HG02870 (cell line): ENCODE results near the gene BSND.
"Not testable (repeated sequence)": the region's sequence is repeated elsewhere in the genome, so short reads cannot be mapped to it uniquely, and the experiment has no call there.

Experiments
- ATAC-seq: cut with Tn5 transposase; IDR thresholded peaks from one replicate; pipeline ENCODE4 v1.9.1; 2021; ENCODE audit warnings: mild to moderate bottlenecking, moderate library complexity; ENCODE audit not compliant: unreplicated experiment

Gene BSND

GRCh38 chr1:54998677-54999076 lies at the start of gene BSND:
BSND (plus strand) TSS chr1:54998933; CDS start chr1:54999187, 254 bp downstream.
- ATAC-seq: peak; percentile 68

- ATAC-seq: no peak
Measured at GRCh38 chr1:54949053-54949452, 49.7 kb upstream of the BSND start.

- ATAC-seq: no peak
Measured at GRCh38 chr1:54950006-54950368, 48.7 kb upstream of the BSND start.

GRCh38 chr1:54950369-54951163 lies 48.2 kb upstream of the BSND start:
- ATAC-seq: peak; percentile 53

- ATAC-seq: no peak
Measured at GRCh38 chr1:54951810-54952226, 46.9 kb upstream of the BSND start.

- no peak for ATAC-seq
Measured at GRCh38 chr1:54952950-54953718, 45.6 kb upstream of the BSND start.

GRCh38 chr1:54953846-54954245 lies 44.9 kb upstream of the BSND start:
- ATAC-seq: no peak

GRCh38 chr1:54955359-54955758 lies 43.4 kb upstream of the BSND start:
- ATAC-seq: no peak

GRCh38 chr1:54956726-54957125 lies 42.0 kb upstream of the BSND start:
- no peak for ATAC-seq

- ATAC-seq: no peak
Measured at GRCh38 chr1:54959241-54959640, 39.5 kb upstream of the BSND start.

GRCh38 chr1:54962612-54963395 lies 35.9 kb upstream of the BSND start:
- ATAC-seq: no peak

- not testable (repeated sequence) for ATAC-seq
Measured at GRCh38 chr1:54963829-54964228, 34.9 kb upstream of the BSND start.

GRCh38 chr1:54965624-54966340 lies 33.0 kb upstream of the BSND start:
- peak; percentile 97 for ATAC-seq

- ATAC-seq: no peak
Measured at GRCh38 chr1:54967372-54967771, 31.4 kb upstream of the BSND start.

- ATAC-seq: no peak
Measured at GRCh38 chr1:54968551-54968950, 30.2 kb upstream of the BSND start.

GRCh38 chr1:54969879-54970278 lies 28.9 kb upstream of the BSND start:
- no peak for ATAC-seq

- no peak for ATAC-seq
Measured at GRCh38 chr1:54970901-54971300, 27.8 kb upstream of the BSND start.

- ATAC-seq: peak; percentile 89
Measured at GRCh38 chr1:54971317-54971791, 27.4 kb upstream of the BSND start.

- ATAC-seq: no peak
Measured at GRCh38 chr1:54972436-54972835, 26.3 kb upstream of the BSND start.

GRCh38 chr1:54973205-54973921 lies 25.4 kb upstream of the BSND start:
- no peak for ATAC-seq
